Dermis microvascular lymphatic vessel endothelial cell (primary cell): ENCODE data around the gene OBSCN. TPM values are rescaled to one million over a fixed set of nuclear protein-coding genes. Genes with fewer than 3 reads are reported as not detected.

Experiments
- DNase-seq, 2 donors: peaks; one replicate each; pipeline versions ENCODE4 v3.0.0 to v3.0.0-alpha.2; 2010; ENCODE audit warnings: low read depth in 2 of 2
- total RNA-seq: library from RNA; depleted of rRNA; stranded (reverse); fragments of >200 nt; gene quantifications from 2 replicates; pipeline ENCODE4 v1.2.1, GENCODE V29; 2014

Gene OBSCN
- total RNA-seq, 1 donor from 2014 or later: 2.3 TPM

- DNase-seq: no peak
Measured at GRCh38 chr1:228339766-228340685, 132.2 kb downstream of the OBSCN start.

GRCh38 chr1:228340686-228341449 is 133.0 kb downstream of the OBSCN start:
- no peak for DNase-seq

- no peak for DNase-seq
Measured at GRCh38 chr1:228341450-228341813, 133.6 kb downstream of the OBSCN start.

GRCh38 chr1:228341814-228342626 is 134.2 kb downstream of the OBSCN start:
- DNase-seq: no peak

GRCh38 chr1:228342627-228343190 is 134.9 kb downstream of the OBSCN start:
- DNase-seq: no peak

- no peak for DNase-seq
Measured at GRCh38 chr1:228343191-228343661, 135.4 kb downstream of the OBSCN start.

GRCh38 chr1:228344631-228345072 is 136.8 kb downstream of the OBSCN start:
- DNase-seq: no peak

GRCh38 chr1:228345201-228345930 is 137.5 kb downstream of the OBSCN start:
- DNase-seq: no peak

GRCh38 chr1:228346731-228347130 is 138.9 kb downstream of the OBSCN start:
- DNase-seq: no peak

GRCh38 chr1:228347181-228347580 is 139.3 kb downstream of the OBSCN start:
- no peak for DNase-seq

GRCh38 chr1:228348708-228349467 is 141.0 kb downstream of the OBSCN start:
- DNase-seq: no peak

GRCh38 chr1:228349701-228350171 is 141.9 kb downstream of the OBSCN start:
- DNase-seq: no peak

- DNase-seq: no peak
Measured at GRCh38 chr1:228350179-228350742, 142.4 kb downstream of the OBSCN start.

- no peak for DNase-seq
Measured at GRCh38 chr1:228350831-228351781, 143.3 kb downstream of the OBSCN start.

GRCh38 chr1:228351850-228352249 is 144.0 kb downstream of the OBSCN start:
- DNase-seq: no peak

GRCh38 chr1:228352677-228353481 is 145.0 kb downstream of the OBSCN start:
- no peak for DNase-seq
